ENCODE data around the gene CLDN7. TPM values are rescaled to one million over a fixed set of nuclear protein-coding genes. Genes with fewer than 3 reads are reported as not detected.

CLDN7 gene
- total RNA-seq, 2 donors from 2014 or later, result 142 to 149 TPM

GRCh38 chr17:7240375-7240774, 21.9 kb downstream of the CLDN7 start:
- peak overlapping the region; percentile 89 for H3K4me3 ChIP-seq (ENCODE audit: low read length)
- no peak for TF ChIP-seq CTCF (conservative IDR thresholded peaks at IDR 0.05)
- H3K9me3 ChIP-seq (ENCODE audit: control insufficient read depth, low read length), result no peaks in the 10 kb centered on the region
- peaks cover 5% of the 10 kb centered on the region for H3K4me1 ChIP-seq (ENCODE audit: control insufficient read depth, insufficient read depth, low read length)
- WGBS, 2 experiments (ENCODE audit: insufficient coverage in 1 of 2, insufficient read length in 1 of 2), result 77% methylated on average over 4 of the region's 4 CpGs; no CpG with 5 or more reads in 1 of the 2 experiments
- Mint-ChIP-seq H3K9me3 (no peaks in the 10 kb centered on the region), H3K36me3 (ENCODE audit: low read depth) (peaks cover 41% of the 10 kb centered on the region), H3K27me3 (ENCODE audit: insufficient read depth) (no peaks in the 10 kb centered on the region), H3K27ac (peak overlapping the region; percentile 98), H3K4me3 (peak overlapping the region; percentile 100), H3K4me1 (peaks cover 32% of the 10 kb centered on the region)
- H3K27me3 ChIP-seq (ENCODE audit: control insufficient read depth, insufficient read depth, low read length, poor library complexity, severe bottlenecking), result no peaks in the 10 kb centered on the region
- no peak for DNase-seq
- peaks cover 39% of the 10 kb centered on the region for H3K36me3 ChIP-seq (ENCODE audit: control insufficient read depth, insufficient read depth, low read length)
- no peak overlapping the region for H3K9ac ChIP-seq (ENCODE audit: extremely low read depth, low read length, poor library complexity, severe bottlenecking)
- no peak overlapping the region for H3K27ac ChIP-seq (ENCODE audit: low read depth, low read length)

GRCh38 chr17:7239091-7240027, 22.9 kb downstream of the CLDN7 start, which contains the start of gene PHF23:
TSS of gene PHF23 (minus strand) at chr17:7239457. CDS start at chr17:7239279, 178 bp downstream.
- H3K9ac ChIP-seq (ENCODE audit: extremely low read depth, low read length, poor library complexity, severe bottlenecking), result peak within 1 kb of the TSS; percentile 97
- peak within 1 kb of the TSS; percentile 96 for H3K4me3 ChIP-seq (ENCODE audit: low read length)
- H3K9me3 ChIP-seq (ENCODE audit: control insufficient read depth, low read length), result no peaks in the 10 kb centered on the region
- H3K36me3 ChIP-seq (ENCODE audit: control insufficient read depth, insufficient read depth, low read length), result peaks cover 43% of the 10 kb centered on the region
- no peaks in the 10 kb centered on the region for H3K27me3 ChIP-seq (ENCODE audit: control insufficient read depth, insufficient read depth, low read length, poor library complexity, severe bottlenecking)
- H3K4me1 Mint-ChIP-seq, result peaks cover 42% of the 10 kb centered on the region
- H3K9me3 Mint-ChIP-seq, result no peaks in the 10 kb centered on the region
- 0% methylated on average over 8 to 72 of the region's 72 CpGs for WGBS, 2 experiments (ENCODE audit: insufficient coverage in 1 of 2, insufficient read length in 1 of 2)
- peaks cover 5% of the 10 kb centered on the region for H3K4me1 ChIP-seq (ENCODE audit: control insufficient read depth, insufficient read depth, low read length)
- no peaks in the 10 kb centered on the region for H3K27me3 Mint-ChIP-seq (ENCODE audit: insufficient read depth)
- H3K27ac Mint-ChIP-seq, result peak within 1 kb of the TSS; percentile 98
- H3K4me3 Mint-ChIP-seq, result peak within 1 kb of the TSS; percentile 100
- H3K27ac ChIP-seq (ENCODE audit: low read depth, low read length), result peak within 1 kb of the TSS; percentile 60
- H3K36me3 Mint-ChIP-seq (ENCODE audit: low read depth), result peaks cover 44% of the 10 kb centered on the region
- no peak for TF ChIP-seq CTCF (conservative IDR thresholded peaks at IDR 0.05)
- peak; percentile 100 for DNase-seq

GRCh38 chr17:7238420-7239090, 23.7 kb downstream of the CLDN7 start:
- H3K27ac Mint-ChIP-seq, result peak overlapping the region; percentile 97
- Histone ChIP-seq H3K9me3 (ENCODE audit: control insufficient read depth, low read length) (no peaks in the 10 kb centered on the region), H3K27ac (ENCODE audit: low read depth, low read length) (peak overlapping the region; percentile 60), H3K36me3 (ENCODE audit: control insufficient read depth, insufficient read depth, low read length) (peaks cover 39% of the 10 kb centered on the region), H3K4me1 (ENCODE audit: control insufficient read depth, insufficient read depth, low read length) (peaks cover 5% of the 10 kb centered on the region), H3K27me3 (ENCODE audit: control insufficient read depth, insufficient read depth, low read length, poor library complexity, severe bottlenecking) (no peaks in the 10 kb centered on the region), H3K4me3 (ENCODE audit: low read length) (peak overlapping the region; percentile 96), H3K9ac (ENCODE audit: extremely low read depth, low read length, poor library complexity, severe bottlenecking) (peak overlapping the region; percentile 97)
- no peaks in the 10 kb centered on the region for H3K9me3 Mint-ChIP-seq
- DNase-seq, result peak; percentile 73
- H3K4me1 Mint-ChIP-seq, result peaks cover 42% of the 10 kb centered on the region
- peaks cover 40% of the 10 kb centered on the region for H3K36me3 Mint-ChIP-seq (ENCODE audit: low read depth)
- TF ChIP-seq CTCF (conservative IDR thresholded peaks at IDR 0.05), result no peak
- H3K4me3 Mint-ChIP-seq, result peak overlapping the region; percentile 100
- WGBS, 2 experiments (ENCODE audit: insufficient coverage in 1 of 2, insufficient read length in 1 of 2), result 0% methylated on average over 10 to 30 of the region's 39 CpGs
- no peaks in the 10 kb centered on the region for H3K27me3 Mint-ChIP-seq (ENCODE audit: insufficient read depth)
